Hepatocyte (in vitro differentiated cells): ENCODE data around the gene RGPD4. TPM values are rescaled to one million over a fixed set of nuclear protein-coding genes. Genes with fewer than 3 reads are reported as not detected.

Experiments used
- DNase-seq: peaks from one replicate; pipeline ENCODE4 v3.0.0-alpha.2; 2016; ENCODE audit warnings: low spot score
- H2AFZ ChIP-seq: fragments of 200-600 bp; sonication (generic); 2 replicates; pipeline ENCODE4 v1.6.0; 2016; ENCODE audit warnings: antibody characterized with exemption, mild to moderate bottlenecking
- H3K27ac ChIP-seq: fragments of 200-600 bp; sonication (generic); 2 replicates; pipeline ENCODE4 v1.5.1; 2016; ENCODE audit warnings: mild to moderate bottlenecking
- H3K27me3 ChIP-seq: fragments of 200-600 bp; sonication (generic); 2 replicates; pipeline ENCODE4 v1.6.1; 2016
- H3K36me3 ChIP-seq: fragments of 200-600 bp; sonication (generic); replicated peaks from 2 replicates; pipeline ENCODE4 v1.5.1; 2016; ENCODE audit warnings: low read depth; ENCODE audit not compliant: insufficient read depth
- H3K4me1 ChIP-seq: fragments of 200-600 bp; sonication (generic); 2 replicates; pipeline ENCODE4 v1.5.1; 2016; ENCODE audit warnings: mild to moderate bottlenecking, moderate library complexity; ENCODE audit not compliant: insufficient read depth
- H3K4me2 ChIP-seq: fragments of 200-600 bp; sonication (generic); 2 replicates; pipeline ENCODE4 v1.6.0; 2016
- H3K4me3 ChIP-seq: fragments of 200-600 bp; sonication (generic); 2 replicates; pipeline ENCODE4 v1.5.1; 2016; ENCODE audit warnings: mild to moderate bottlenecking
- H3K79me2 ChIP-seq: fragments of 200-600 bp; sonication (generic); 2 replicates; pipeline ENCODE4 v1.6.0; 2017; ENCODE audit warnings: mild to moderate bottlenecking
- H3K9me2 ChIP-seq: fragments of 200-600 bp; sonication (generic); replicated peaks from 2 replicates; pipeline ENCODE4 v1.6.0; 2017; ENCODE audit warnings: mild to moderate bottlenecking; ENCODE audit not compliant: insufficient read depth
- H3K9me3 ChIP-seq: fragments of 200-600 bp; sonication (generic); 2 replicates; pipeline ENCODE4 v1.5.1; 2016; ENCODE audit warnings: low read depth, mild to moderate bottlenecking
- H4K20me1 ChIP-seq: fragments of 200-600 bp; sonication (generic); 2 replicates; pipeline ENCODE4 v1.6.0; 2016; ENCODE audit warnings: mild to moderate bottlenecking; ENCODE audit not compliant: insufficient read depth, poor library complexity, severe bottlenecking
- CTCF ChIP-seq: fragments of 200-600 bp; sonication (generic); IDR thresholded peaks from 2 replicates; pipeline ENCODE4 v1.5.1; 2016; ENCODE audit warnings: antibody characterized with exemption, mild to moderate bottlenecking; ENCODE audit not compliant: poor library complexity
- EZH2 ChIP-seq: fragments of 200-600 bp; sonication (generic); IDR thresholded peaks from 2 replicates; pipeline ENCODE4 v1.6.1; 2016; ENCODE audit warnings: antibody characterized with exemption, mild to moderate bottlenecking, borderline replicate concordance
- EZH2phosphoT487 ChIP-seq: fragments of 200-600 bp; sonication (generic); IDR thresholded peaks from one replicate; pipeline ENCODE4 v1.6.1; 2018; ENCODE audit warnings: antibody characterized with exemption, mild to moderate bottlenecking, low read depth, moderate library complexity; ENCODE audit not compliant: unreplicated experiment, severe bottlenecking
- WGBS: methylation state at CpG from one replicate; pipeline ENCODE4 v1.1.6; 2016; ENCODE audit warnings: low lambda C conversion rate; ENCODE audit errors: missing lambda C conversion rate; 5-methylcytosine and 5-hydroxymethylcytosine counted together
- polyA plus RNA-seq: library from polyadenylated mRNA; unstranded; fragments of >200 nt; fragmentation: Nextera tagmentation; extraction: Ambion mirVana; gene quantifications from 2 replicates; pipeline ENCODE4 v1.2.1, GENCODE V29; 2016
- total RNA-seq: library from RNA; depleted of rRNA; stranded (reverse); fragments of >200 nt; gene quantifications from 2 replicates; pipeline ENCODE4 v1.2.3, GENCODE V29; 2014

RGPD4 gene
- total and polyA plus RNA-seq, 2 experiments from 2014 or later = 0.04 TPM; not detected in 1

DNA sequence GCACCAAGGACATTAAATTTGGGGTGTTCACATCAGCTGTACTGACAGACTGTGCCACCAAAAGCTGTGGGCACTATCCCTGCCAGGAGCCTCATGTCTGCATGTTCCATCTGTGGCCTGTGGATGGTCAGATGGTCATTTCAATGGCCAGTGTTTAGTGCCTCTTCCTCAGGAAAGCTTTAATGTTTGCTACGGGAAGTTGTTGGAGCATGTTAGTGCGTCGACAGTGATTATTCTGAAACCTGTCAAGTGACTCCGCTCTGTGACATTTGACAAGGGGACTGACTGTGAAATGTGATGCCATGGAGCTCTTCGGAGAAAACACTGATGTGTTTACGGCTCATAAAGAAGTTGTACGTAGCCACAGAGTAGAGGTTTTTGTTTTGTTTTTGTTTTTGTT lies 18.7 kb upstream of the RGPD4 start:
- Histone ChIP-seq H2AFZ (no peak overlapping the region), H3K4me2 (no peak overlapping the region), H4K20me1 (no peaks in the 10 kb centered on the region), H3K4me1 (no peaks in the 10 kb centered on the region), H3K27me3 (no peaks in the 10 kb centered on the region), H3K27ac (peak overlapping the region; percentile 68), H3K9me3 (no peaks in the 10 kb centered on the region), H3K4me3 (no peak overlapping the region), H3K36me3 (no peaks in the 10 kb centered on the region), H3K79me2 (no peaks in the 10 kb centered on the region), H3K9me2 (no peaks in the 10 kb centered on the region)
- no peak for TF ChIP-seq EZH2phosphoT487
- no peak for TF ChIP-seq EZH2
- TF ChIP-seq CTCF = no peak
- WGBS = 83% methylated on average over 7 of the region's 7 CpGs
- no peak for DNase-seq

- Histone ChIP-seq H3K9me2 (no peaks in the 10 kb centered on the region), H3K4me1 (no peaks in the 10 kb centered on the region), H4K20me1 (no peaks in the 10 kb centered on the region), H3K79me2 (no peaks in the 10 kb centered on the region), H3K27ac (peak overlapping the region; percentile 68), H2AFZ (no peak overlapping the region), H3K27me3 (no peaks in the 10 kb centered on the region), H3K4me3 (no peak overlapping the region), H3K4me2 (no peak overlapping the region), H3K36me3 (no peaks in the 10 kb centered on the region), H3K9me3 (no peaks in the 10 kb centered on the region)
- no peak for DNase-seq
- TF ChIP-seq CTCF (no peak), EZH2 (no peak), EZH2phosphoT487 (no peak)
- WGBS = 75% methylated on average over 7 of the region's 7 CpGs
These were observed 17.7 kb upstream of the RGPD4 start for GRCh38 chr2:107808959-107809358.

GRCh38 chr2:107809835-107810234 lies 16.9 kb upstream of the RGPD4 start:
- H3K9me2 ChIP-seq = no peaks in the 10 kb centered on the region
- H3K36me3 ChIP-seq = no peaks in the 10 kb centered on the region
- no peaks in the 10 kb centered on the region for H3K9me3 ChIP-seq
- no peak overlapping the region for H2AFZ ChIP-seq
- H4K20me1 ChIP-seq = no peaks in the 10 kb centered on the region
- H3K27ac ChIP-seq = no peak overlapping the region
- no peak overlapping the region for H3K4me3 ChIP-seq
- WGBS = 40% methylated on average over 3 of the region's 3 CpGs
- no peaks in the 10 kb centered on the region for H3K27me3 ChIP-seq
- DNase-seq = no peak
- H3K4me2 ChIP-seq = no peak overlapping the region
- no peaks in the 10 kb centered on the region for H3K79me2 ChIP-seq
- H3K4me1 ChIP-seq = no peaks in the 10 kb centered on the region
- TF ChIP-seq EZH2phosphoT487 (no peak), CTCF (no peak), EZH2 (no peak)

- no peaks in the 10 kb centered on the region for H3K36me3 ChIP-seq
- no peak overlapping the region for H3K4me2 ChIP-seq
- TF ChIP-seq CTCF (no peak), EZH2 (no peak), EZH2phosphoT487 (no peak)
- no peak overlapping the region for H2AFZ ChIP-seq
- no peaks in the 10 kb centered on the region for H3K27me3 ChIP-seq
- no peak overlapping the region for H3K4me3 ChIP-seq
- H3K9me3 ChIP-seq = no peaks in the 10 kb centered on the region
- no peak overlapping the region for H3K27ac ChIP-seq
- no peaks in the 10 kb centered on the region for H4K20me1 ChIP-seq
- 72% methylated on average over 1 of the region's 1 CpG for WGBS
- no peak for DNase-seq
- H3K4me1 ChIP-seq = no peaks in the 10 kb centered on the region
- H3K9me2 ChIP-seq = no peaks in the 10 kb centered on the region
- H3K79me2 ChIP-seq = no peaks in the 10 kb centered on the region
These were observed 16.0 kb upstream of the RGPD4 start for GRCh38 chr2:107810734-107811133.
